ENCODE results near the gene USP48.

USP48 gene

GRCh38 chr1:21630571-21631343 lies 152.2 kb downstream of the USP48 start:
- DNase-seq = no peak

- DNase-seq = no peak
Observed at GRCh38 chr1:21629971-21630370, 153.0 kb downstream of the USP48 start.

GRCh38 chr1:21628798-21629393 lies 154.1 kb downstream of the USP48 start:
- DNase-seq = no peak

Data from CD4-positive, alpha-beta T cell treated with Interleukin-21 for 1 hour (primary cell).